PC-3 (cell line): ENCODE data around the gene STIM1.

Experiments
- CTCF ChIP-seq: fragments of 300-600 bp; sonication (generic); conservative IDR thresholded peaks from 2 replicates; pipeline ENCODE4 v1.5.1; 2017; ENCODE audit warnings: antibody characterized with exemption, low read depth, mild to moderate bottlenecking, low read length
- EZH2 ChIP-seq: fragments of 300-600 bp; sonication (generic); IDR thresholded peaks from one replicate; pipeline ENCODE4 v1.6.1; 2017; ENCODE audit warnings: antibody characterized with exemption, mild to moderate bottlenecking, low read length; ENCODE audit not compliant: unreplicated experiment

- TF ChIP-seq CTCF = peak; percentile 73
- TF ChIP-seq EZH2 = no peak
These were observed 13.8 kb upstream of the STIM1 start for GRCh38 chr11:3841426-3842350.
